ENCODE data around the gene MYBBP1A. TPM values are rescaled to one million over a fixed set of nuclear protein-coding genes. Genes with fewer than 3 reads are reported as not detected.

MYBBP1A gene
- total RNA-seq, 4 donors from 2014 or later: 32.4 to 70.0 (median 54.4) TPM

- Histone ChIP-seq H3K4me3 (peak overlapping the region; percentile 57 to 94 (median 84)), H3K4me1 (peaks cover 12 to 69% (median 33%) of the 10 kb centered on the region in 3 donors), H3K36me3 (peaks cover 14 to 39% (median 26%) of the 10 kb centered on the region in 3 donors), H3K9me3 (no peaks in the 10 kb centered on the region), H3K27me3 (no peaks in the 10 kb centered on the region), H3K27ac (peak overlapping the region; percentile 76 to 89 (median 84))
- intact Hi-C loops (cut with DNase I): no loop called here
- 60 to 66% methylated on average over 16 to 17 of the region's 17 CpGs for WGBS, 2 donors
- DNase-seq: no peak
- TF ChIP-seq POLR2A (IDR thresholded peaks at IDR 0.05) (no peak), CTCF (IDR thresholded peaks at IDR 0.05) (no peak)
Measured at GRCh38 chr17:4555873-4556759, 932 bp upstream of the MYBBP1A start.

DNA sequence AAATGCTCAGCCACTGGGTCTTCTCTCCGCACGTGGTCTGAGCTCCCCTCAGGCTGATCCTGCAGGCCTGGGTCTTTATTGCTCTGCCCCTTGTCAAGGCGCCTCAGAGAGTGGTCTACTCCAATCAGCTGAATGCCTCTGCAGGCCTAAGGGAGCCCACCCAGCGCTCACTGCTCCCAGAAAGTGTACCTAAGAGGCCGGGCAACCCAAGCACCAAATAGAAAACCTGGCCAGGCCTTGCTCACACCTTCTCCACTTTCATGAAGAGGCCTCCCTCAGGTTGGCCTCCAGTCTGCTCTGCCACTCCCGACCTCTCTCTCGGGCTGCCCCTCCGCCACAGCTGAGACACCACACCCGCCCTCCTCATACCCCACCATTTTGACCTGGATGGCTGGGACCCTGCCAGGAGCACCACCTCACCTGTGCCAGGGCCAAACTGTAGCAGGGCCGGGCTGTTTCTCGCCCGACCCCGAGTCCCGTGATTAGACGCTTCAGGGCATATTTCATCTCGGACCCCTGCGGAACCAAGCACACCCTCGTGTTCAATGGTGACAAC, 665 bp downstream of the MYBBP1A start:
- Histone ChIP-seq H3K4me1 (peaks cover 12 to 53% (median 22%) of the 10 kb centered on the region in 3 donors), H3K27me3 (no peaks in the 10 kb centered on the region), H3K4me3 (peak overlapping the region; percentile 57 to 94 (median 84)), H3K36me3 (peaks cover 14 to 55% (median 36%) of the 10 kb centered on the region in 3 donors), H3K27ac (peak overlapping the region; percentile 76 to 89 (median 84)), H3K9me3 (no peaks in the 10 kb centered on the region)
- TF ChIP-seq CTCF (IDR thresholded peaks at IDR 0.05) (no peak), POLR2A (IDR thresholded peaks at IDR 0.05) (no peak)
- WGBS, 2 donors: 10 to 15% methylated on average over 9 to 11 of the region's 18 CpGs
- no peak for DNase-seq
- intact Hi-C loops (cut with DNase I): no loop called here

DNA sequence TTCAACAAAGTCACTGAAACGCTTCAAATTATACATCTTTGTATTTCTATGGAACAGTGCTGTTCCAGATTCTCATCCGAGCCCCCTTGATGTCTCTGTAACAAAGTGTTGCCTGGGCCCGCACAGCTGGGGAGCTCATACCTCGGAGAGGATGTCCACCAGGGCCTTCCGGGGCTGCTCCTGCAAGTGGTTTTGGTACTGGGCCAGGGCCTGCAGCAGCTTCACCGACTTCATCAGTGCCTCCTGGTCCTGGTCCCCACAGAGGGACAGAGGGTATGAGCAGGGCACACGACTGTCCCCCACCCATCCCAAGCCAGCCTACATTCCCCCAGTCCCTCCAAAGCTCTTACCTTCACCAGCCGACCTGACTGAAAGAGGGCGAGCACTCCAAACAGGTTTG, 1.5 kb downstream of the MYBBP1A start:
- DNase-seq: no peak
- H3K36me3 ChIP-seq: peaks cover 21 to 63% (median 44%) of the 10 kb centered on the region in 3 donors
- no peaks in the 10 kb centered on the region for H3K27me3 ChIP-seq
- peak overlapping the region in 2 of 4 donors; percentile 81 to 94 for H3K4me3 ChIP-seq
- TF ChIP-seq CTCF (IDR thresholded peaks at IDR 0.05) (no peak), POLR2A (IDR thresholded peaks at IDR 0.05) (no peak)
- intact Hi-C loops (cut with DNase I): no loop called here
- peaks cover 12 to 44% (median 18%) of the 10 kb centered on the region in 3 donors for H3K4me1 ChIP-seq
- no peaks in the 10 kb centered on the region for H3K9me3 ChIP-seq
- WGBS, 2 donors: 80 to 84% methylated on average over 5 of the region's 9 CpGs
- H3K27ac ChIP-seq: no peak overlapping the region

GRCh38 chr17:4551796-4552525, 3.2 kb downstream of the MYBBP1A start:
- peaks cover 12 to 38% (median 18%) of the 10 kb centered on the region in 3 donors for H3K4me1 ChIP-seq
- no peak for TF ChIP-seq POLR2A (IDR thresholded peaks at IDR 0.05)
- no peak for TF ChIP-seq CTCF (IDR thresholded peaks at IDR 0.05)
- intact Hi-C loops (cut with DNase I): no loop called here
- WGBS, 2 donors: 80 to 94% methylated on average over 1 to 5 of the region's 27 CpGs
- no peak for DNase-seq
- no peak overlapping the region for H3K27ac ChIP-seq
- no peaks in the 10 kb centered on the region for H3K9me3 ChIP-seq
- no peak overlapping the region for H3K4me3 ChIP-seq
- no peaks in the 10 kb centered on the region for H3K27me3 ChIP-seq
- H3K36me3 ChIP-seq: peaks cover 21 to 71% (median 61%) of the 10 kb centered on the region in 3 donors
